Endothelial cell of hepatic sinusoid (primary cell): Measurements from ENCODE around the gene AHSP.
"Not testable (repeated sequence)": the region's sequence is repeated elsewhere in the genome, so short reads cannot be mapped to it uniquely, and the experiment has no call there.

Experiments used
- in situ Hi-C: cut with HindIII; loops from 2 replicates; pipeline ENCODE4 v1.10.0; 2017; ENCODE audit warnings: low sequenced_read_pairs

AHSP gene

DNA sequence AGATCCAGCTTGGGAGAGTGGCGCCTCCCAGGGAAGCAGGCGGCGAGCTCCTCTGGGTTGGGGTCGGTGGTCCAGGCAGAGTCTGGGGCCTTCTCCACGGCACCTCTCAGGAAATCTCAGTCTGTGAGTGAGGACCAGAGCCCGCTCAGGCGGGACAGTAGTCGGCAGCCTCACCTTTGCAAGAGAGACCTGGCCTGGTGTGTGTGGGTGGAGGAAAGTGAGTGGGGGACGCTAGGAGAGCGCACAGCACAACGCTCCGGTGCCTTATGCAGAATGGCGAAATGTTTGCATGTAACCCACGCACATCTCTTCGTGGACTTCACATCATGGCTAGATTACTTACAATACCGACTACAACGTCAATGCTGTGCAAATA, 2.2 kb downstream of the AHSP start:
- in situ Hi-C loops, result loop anchor here (5.0 to 10.0 kb wide), 4 partner anchors 55 to 293 kb away; no protein-coding TSS in a partner anchor

DNA sequence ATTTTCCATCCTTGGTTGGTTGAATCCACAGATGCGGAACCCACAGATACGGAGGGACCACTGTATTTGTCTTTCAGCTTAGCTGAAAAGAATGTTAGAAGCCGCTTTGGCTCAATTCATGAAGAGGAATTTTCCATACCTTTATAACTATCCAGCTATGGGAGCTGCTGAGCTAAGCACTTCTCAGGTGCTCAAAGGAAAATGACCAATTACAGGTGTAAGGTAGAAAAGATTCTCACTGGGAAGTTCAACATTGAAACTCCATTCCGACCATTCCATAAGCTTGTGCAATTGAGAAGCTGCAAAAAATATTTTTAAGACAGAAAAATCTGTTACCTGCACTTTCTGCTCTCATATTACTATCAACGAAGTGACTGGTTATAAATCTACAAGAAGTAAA, 2.7 kb downstream of the AHSP start:
- in situ Hi-C loops, result no loop called here

DNA sequence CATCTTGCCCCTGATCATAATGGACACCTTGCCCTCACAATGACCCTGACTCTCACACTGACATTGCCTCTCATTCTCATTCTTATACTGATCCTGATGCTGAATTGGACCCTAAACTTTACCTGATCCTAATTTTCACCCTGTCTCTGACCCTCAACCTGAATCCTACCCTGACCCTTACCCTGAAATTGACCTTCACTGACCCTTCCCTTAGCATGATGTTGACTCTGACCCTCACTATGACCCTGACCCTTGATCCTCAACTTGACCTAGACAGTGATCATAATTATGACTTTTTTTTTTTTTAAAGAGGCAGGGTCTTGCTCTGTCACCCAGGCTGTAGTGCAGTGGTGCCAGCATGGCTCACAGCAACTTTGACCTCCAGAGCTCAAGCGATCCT, 3.4 kb downstream of the AHSP start:
- in situ Hi-C loops, result no loop called here

DNA sequence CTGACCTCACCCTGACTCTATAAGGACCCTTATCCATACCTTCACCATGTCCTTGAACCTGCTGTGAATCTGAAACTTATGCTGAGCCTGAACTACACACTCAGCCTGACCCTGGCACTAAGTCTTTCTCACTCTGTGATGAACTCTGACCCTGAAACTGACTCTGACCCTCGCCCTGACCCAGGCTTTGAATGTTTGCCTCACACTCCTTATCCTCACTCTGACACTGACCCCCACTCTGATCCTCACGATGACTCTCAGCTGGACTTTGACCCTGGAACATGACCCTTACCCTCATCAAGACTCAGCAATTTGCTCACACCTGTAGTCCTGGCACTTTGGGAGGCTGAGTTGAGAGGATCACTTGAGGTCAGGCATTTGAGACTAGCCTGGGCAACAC, 4.4 kb downstream of the AHSP start:
- in situ Hi-C loops, result no loop called here

DNA sequence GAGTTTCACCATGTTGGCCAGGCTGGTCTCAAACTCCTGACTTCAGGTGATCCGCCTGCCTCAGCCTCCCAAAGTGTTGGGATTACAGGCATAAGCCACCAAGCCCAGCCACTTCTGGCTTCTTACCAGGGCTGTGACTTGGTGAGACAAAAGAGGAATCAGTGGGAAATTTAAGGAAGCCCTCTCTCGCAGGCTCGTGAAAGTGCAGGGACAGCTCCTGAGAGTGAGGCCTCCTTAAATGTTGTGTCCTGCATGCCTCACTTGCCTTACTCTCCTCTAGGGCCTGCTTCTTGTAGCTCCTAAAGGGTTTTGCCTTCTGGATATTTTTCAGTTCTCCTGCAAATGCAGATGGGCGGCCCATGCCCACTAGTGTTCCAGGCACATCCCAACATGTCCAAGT, 5.2 kb downstream of the AHSP start:
- in situ Hi-C loops, result no loop called here

GRCh38 chr16:31535737-31536136, 8.0 kb downstream of the AHSP start:
- in situ Hi-C loops, result no loop called here

DNA sequence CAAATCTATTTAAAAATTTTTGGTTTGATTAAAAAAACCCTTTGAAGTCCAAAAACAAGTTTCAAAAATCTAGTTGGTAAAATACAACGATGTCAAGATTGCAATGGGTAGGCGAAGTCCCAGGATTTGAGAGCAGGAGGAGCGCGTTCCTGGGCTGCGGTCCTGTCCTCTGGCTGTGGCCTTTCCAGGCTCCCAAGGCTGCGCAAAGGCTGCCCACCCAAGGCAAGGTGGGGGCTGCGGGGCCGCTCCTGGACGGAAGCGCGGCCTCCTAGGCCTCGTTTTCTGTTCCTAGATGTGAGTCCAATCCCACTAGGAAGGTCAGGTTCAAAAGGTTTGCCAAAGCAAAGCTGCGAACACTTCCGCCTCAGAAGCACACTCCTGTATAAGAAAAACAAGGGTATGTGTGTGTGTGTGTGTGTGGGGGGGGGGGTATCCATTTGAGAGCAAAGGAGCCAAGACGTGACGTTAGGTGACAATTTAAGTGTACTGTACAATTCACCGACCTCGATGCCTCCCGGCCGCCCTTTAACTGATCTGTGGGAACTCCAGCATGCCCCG, 9.2 kb downstream of the AHSP start:
- in situ Hi-C loops, result no loop called here

DNA sequence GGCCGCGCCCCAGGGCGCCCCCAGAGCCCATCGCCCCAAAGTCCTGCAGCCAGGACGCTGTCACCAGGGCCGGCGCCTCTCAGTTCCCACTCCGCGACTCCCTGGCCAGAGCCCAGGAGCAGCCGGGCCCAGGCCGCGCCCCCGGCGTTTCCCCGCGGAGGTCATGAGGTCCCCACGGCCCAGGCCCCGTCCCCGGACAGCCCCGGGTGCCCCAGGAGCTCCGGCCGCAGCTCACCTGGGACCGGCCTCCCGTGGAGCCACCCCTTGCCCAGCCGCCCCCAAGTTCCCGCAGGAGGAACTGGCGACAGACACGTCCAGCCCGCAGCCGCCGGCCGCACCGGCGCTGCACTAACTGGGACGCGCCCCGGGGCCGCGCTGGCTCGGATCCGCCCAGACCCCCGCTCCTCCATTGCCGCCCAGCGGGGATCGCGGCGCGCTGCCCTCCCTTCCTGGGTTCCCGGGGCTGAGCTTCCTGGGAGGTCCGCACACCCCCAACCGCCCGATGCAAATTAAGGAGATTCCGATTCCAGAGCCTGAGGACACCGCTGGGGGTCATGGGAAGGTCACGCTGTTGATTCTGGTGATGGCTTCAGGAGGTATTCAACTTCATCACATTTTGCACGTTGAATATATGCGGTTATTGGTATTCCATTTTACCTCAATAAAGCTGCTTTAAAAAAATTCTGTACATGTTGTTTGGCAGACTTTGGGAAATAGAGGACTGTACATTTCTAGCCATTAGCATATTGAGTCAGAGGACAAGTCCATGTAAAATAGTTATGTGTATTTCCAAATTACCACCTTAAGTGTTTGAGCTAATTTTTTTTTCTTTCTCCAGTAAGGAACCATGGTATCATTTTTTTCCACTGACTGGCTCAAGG, 9.9 kb downstream of the AHSP start:
- in situ Hi-C loops, result no loop called here

DNA sequence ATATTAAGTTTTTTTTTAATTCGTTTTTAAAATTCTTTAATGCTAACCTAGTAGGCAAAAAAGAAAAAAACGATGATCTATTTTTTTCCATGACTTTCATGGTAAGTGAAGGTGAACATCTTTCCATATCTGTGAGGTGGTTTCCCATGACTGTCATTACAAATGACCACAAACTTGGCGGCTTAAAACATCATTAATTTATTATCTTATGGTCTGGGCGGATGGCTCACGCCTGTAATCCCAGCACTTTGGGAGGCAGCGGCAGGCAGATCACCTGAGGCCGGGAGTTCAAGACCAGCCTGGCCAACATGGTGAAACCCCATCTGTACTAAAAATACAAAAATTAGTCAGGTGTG, 10.5 kb downstream of the AHSP start:
- in situ Hi-C loops, result not testable (repeated sequence)

GRCh38 chr16:31539762-31540161, 12.1 kb downstream of the AHSP start:
- in situ Hi-C loops, result not testable (repeated sequence)

DNA sequence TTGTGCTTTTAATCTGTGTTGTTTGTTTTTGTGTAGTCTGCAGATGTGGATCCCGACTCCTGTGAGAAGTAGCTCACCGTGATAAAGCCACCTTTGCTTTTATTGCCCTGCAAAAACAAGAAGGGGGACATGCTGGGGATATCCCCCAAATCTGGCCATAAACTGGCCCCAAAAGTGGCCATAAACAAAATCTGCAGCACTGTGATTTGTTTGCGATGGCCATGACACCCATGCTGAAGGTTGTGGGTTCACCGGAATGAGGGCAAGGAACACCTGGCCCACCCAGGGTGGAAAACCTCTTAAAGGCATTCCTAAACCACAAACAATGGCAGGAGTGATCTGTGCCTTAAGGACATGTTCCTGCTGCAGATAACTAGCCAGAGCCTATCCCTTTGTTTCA, 15.1 kb downstream of the AHSP start:
- in situ Hi-C loops, result no loop called here

DNA sequence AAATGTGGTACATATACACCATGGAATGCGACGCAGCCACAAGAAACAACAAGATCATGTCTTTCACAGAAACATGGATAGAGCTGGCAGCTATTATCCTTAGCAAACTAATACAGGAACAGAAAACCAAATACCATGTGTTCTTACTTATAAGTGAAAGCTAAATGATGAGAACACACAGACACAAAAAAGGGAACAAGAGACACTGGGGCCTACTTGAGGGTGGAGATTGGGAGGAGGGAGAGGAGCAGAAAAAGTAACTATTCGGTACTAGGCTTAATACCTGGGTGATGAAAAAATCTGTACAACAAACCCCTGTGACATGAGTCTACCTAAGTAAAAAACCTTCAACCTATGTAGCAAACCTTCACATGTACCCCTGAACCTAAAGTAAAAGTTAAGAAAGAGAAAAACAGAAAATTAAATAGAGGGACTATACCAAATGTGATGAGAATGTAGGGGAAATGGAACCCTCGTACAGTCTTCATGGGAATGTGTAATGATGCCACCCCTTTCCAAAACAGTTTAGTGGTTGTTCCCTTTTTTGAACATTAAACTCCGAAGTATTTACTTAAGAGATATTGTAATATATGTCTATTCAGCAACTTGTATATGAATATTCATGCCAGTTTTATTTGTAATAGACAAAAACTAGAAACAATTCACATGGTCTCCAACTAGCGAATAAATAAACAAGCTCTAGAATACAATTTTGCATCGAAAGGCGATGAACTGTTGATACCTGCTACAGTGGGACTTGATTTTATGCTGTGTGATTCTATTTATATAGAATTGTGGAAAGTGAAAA, 33.9 kb downstream of the AHSP start:
- in situ Hi-C loops, result no loop called here

DNA sequence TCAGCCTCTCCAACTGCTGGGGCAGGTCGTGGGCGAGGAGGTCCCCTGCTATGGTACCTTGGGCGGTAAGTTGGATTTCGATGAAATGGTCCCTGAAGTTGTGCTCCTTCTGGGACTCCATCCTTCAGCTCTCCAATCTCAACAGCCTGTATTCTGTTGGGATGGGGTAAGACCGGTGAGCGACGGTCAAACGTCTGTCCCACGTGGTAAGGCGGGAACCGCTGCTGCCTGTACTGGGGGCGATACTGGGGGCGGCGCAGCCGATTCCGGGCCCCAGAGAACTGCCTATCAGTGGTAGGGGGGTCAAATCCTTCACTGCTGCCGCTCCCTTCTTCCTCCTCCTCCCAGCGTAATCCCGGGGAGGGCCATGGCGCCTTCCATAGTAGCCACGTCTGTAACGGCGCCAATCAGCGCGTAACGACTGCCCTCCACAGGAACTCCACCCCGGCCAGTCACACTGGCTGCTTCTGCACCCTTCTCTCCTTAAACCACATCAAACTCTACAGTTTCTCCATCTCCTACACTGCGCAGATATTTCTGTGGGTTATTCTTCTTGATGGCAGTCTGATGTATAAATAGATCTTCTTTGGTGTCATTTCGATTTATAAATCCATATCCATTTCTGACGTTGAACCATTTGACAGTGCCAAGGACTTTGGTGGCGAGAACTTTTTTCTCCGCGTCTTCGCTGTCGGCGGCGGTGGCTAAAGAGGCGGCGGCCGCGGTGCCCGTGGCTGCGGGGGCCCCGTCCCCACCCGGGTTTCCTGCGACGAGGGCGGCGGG, 41.1 kb downstream of the AHSP start:
- in situ Hi-C loops, result no loop called here

GRCh38 chr16:31569360-31569717, 41.6 kb downstream of the AHSP start:
- in situ Hi-C loops, result no loop called here

- in situ Hi-C loops, result no loop called here
Observed at GRCh38 chr16:31572821-31573220, 45.1 kb downstream of the AHSP start.

GRCh38 chr16:31574159-31574558, 46.5 kb downstream of the AHSP start:
- in situ Hi-C loops, result not testable (repeated sequence)

- in situ Hi-C loops, result no loop called here
Observed at GRCh38 chr16:31577411-31577810, 49.7 kb downstream of the AHSP start.
